NK-92 treated with Interleukin-12 subunit alpha and Interleukin-12 subunit beta, amount 100 ng/mL, for 24 hours (cell line): ENCODE results near the gene AARS1.
A peak's percentile ranks its signal among the peaks of the same experiment; 100 is the strongest.
"Not testable (repeated sequence)": the region's sequence is repeated elsewhere in the genome, so short reads cannot be mapped to it uniquely, and the experiment has no call there.

ENCODE experiments used
- DNase-seq: peaks from one replicate; lab custom pipeline; 2025; lab: John Stamatoyannopoulos, UW

Gene AARS1

GRCh38 chr16:70271696-70272095 is 17.6 kb downstream of the AARS1 start:
- no peak for DNase-seq

GRCh38 chr16:70270176-70270575 is 19.1 kb downstream of the AARS1 start:
- DNase-seq: no peak

- no peak for DNase-seq
Measured at GRCh38 chr16:70269471-70269870, 19.8 kb downstream of the AARS1 start.

GRCh38 chr16:70267922-70268321 is 21.4 kb downstream of the AARS1 start:
- not testable (repeated sequence) for DNase-seq

GRCh38 chr16:70267516-70267915 is 21.8 kb downstream of the AARS1 start:
- DNase-seq: no peak

GRCh38 chr16:70259903-70260302 is 29.4 kb downstream of the AARS1 start:
- DNase-seq: not testable (repeated sequence)

GRCh38 chr16:70258946-70259345 is 30.4 kb downstream of the AARS1 start:
- DNase-seq: no peak

GRCh38 chr16:70258065-70258464 is 31.2 kb downstream of the AARS1 start:
- DNase-seq: no peak

GRCh38 chr16:70257391-70257790 is 31.9 kb downstream of the AARS1 start:
- no peak for DNase-seq

- DNase-seq: no peak
Measured at GRCh38 chr16:70255574-70255973, 33.7 kb downstream of the AARS1 start.

- no peak for DNase-seq
Measured at GRCh38 chr16:70254965-70255286, 34.4 kb downstream of the AARS1 start.

- no peak for DNase-seq
Measured at GRCh38 chr16:70254180-70254964, 34.9 kb downstream of the AARS1 start.

GRCh38 chr16:70253291-70254106 is 35.8 kb downstream of the AARS1 start:
- DNase-seq: no peak

- no peak for DNase-seq
Measured at GRCh38 chr16:70252355-70252988, 36.8 kb downstream of the AARS1 start.

GRCh38 chr16:70251629-70252354 is 37.5 kb downstream of the AARS1 start, which contains the start of gene EXOSC6:
Gene EXOSC6 (minus strand): TSS chr16:70251940. CDS start chr16:70251900, 40 bp downstream.
- peak; percentile 82 for DNase-seq

- peak; percentile 45 for DNase-seq
Measured at GRCh38 chr16:70250748-70251628, 38.3 kb downstream of the AARS1 start.

GRCh38 chr16:70249697-70250096 is 39.6 kb downstream of the AARS1 start:
- DNase-seq: not testable (repeated sequence)

GRCh38 chr16:70238773-70239172 is 50.5 kb downstream of the AARS1 start:
- DNase-seq: not testable (repeated sequence)

GRCh38 chr16:70231831-70232230 is 57.5 kb downstream of the AARS1 start:
- DNase-seq: not testable (repeated sequence)

GRCh38 chr16:70226024-70226423 is 63.3 kb downstream of the AARS1 start:
- not testable (repeated sequence) for DNase-seq

- DNase-seq: not testable (repeated sequence)
Measured at GRCh38 chr16:70225430-70225829, 63.9 kb downstream of the AARS1 start.
